ENCODE data around the gene SPSB2.

- TF ChIP-seq POLR2AphosphoS5 (IDR thresholded peaks at IDR 0.05; ENCODE audit: low read depth, low read length) (no peak), FOXP2 (optimal IDR thresholded peaks at IDR 0.05; ENCODE audit: borderline replicate concordance, extremely low read depth, extremely low read length, insufficient read depth) (no peak), REST (IDR thresholded peaks at IDR 0.05; ENCODE audit: insufficient read depth in 1 of 2, low read depth in 2 of 2, low read length in 2 of 2) (no peak)
Measured at GRCh38 chr12:6883252-6883651, 10.1 kb upstream of the SPSB2 start.
